HepG2 (cell line): ENCODE data around the gene CDCA4. TPM values are rescaled to one million over a fixed set of nuclear protein-coding genes. Genes with fewer than 3 reads are reported as not detected.

Source experiments
- ATAC-seq: fragments of 200-7000 bp; cut with Tn5 transposase; 3 replicates; pipeline ENCODE4 v1.9.1; 2020; ENCODE audit warnings: mild to moderate bottlenecking, moderate library complexity
- BruUV-seq: library from RNA; stranded (reverse); fragments of 400-500 nt; replicated peaks from 2 replicates; lab custom pipeline; 2021; lab: Mats Ljungman, UMichigan
- CTCF ChIA-PET: fragments of 300-600 bp; formaldehyde crosslinking; extraction: SDS; loops from one replicate; lab custom pipeline; 2021; ENCODE audit warnings: low total read pairs, inconsistent platforms, low intra/inter-chr PET ratio; lab: Yijun Ruan, JAX
- POLR2A ChIA-PET: fragments of 350-600 bp; sonication (Branson Sonifier 250); formaldehyde crosslinking; loops from one replicate; lab custom pipeline; 2020; ENCODE audit warnings: antibody characterized with exemption, inconsistent platforms; lab: Yijun Ruan, JAX
- DNase-seq: peaks from one replicate; pipeline ENCODE4 v3.0.0-alpha.2; 2015; ENCODE audit warnings: low spot score
- FAIRE-seq: peaks from 3 replicates; lab custom pipeline; 2011; peaks lifted over from hg19 to GRCh38; lab: Jason Lieb, UNC
- H2AFZ ChIP-seq: one replicate; pipeline ENCODE4 v1.6.1; 2011; ENCODE audit warnings: low read length, inconsistent platforms
- H3K27ac ChIP-seq: fragments of 300-600 bp; 3 replicates; pipeline ENCODE4 v1.8.0; 2011; ENCODE audit warnings: mixed run types, mild to moderate bottlenecking, mixed read lengths, low read length, inconsistent platforms; ENCODE audit not compliant: insufficient read depth; ENCODE audit errors: extremely low read length
- H3K27me3 ChIP-seq, 2 experiments: fragments of 200-600 bp in 1 of 2; 2 replicates in 1 of 2; 3 replicates in 1 of 2; pipeline versions ENCODE4 v1.6.0 to v1.8.0; 2011; ENCODE audit warnings: low read length in 2 of 2, mild to moderate bottlenecking in 2 of 2, moderate library complexity in 2 of 2, inconsistent platforms in 1 of 2; ENCODE audit not compliant: insufficient read depth in 2 of 2, control insufficient read depth in 1 of 2
- H3K36me3 ChIP-seq, 2 experiments: fragments of 200-600 bp in 1 of 2; replicated peaks in 1 of 2; 2 replicates in 1 of 2; 3 replicates in 1 of 2; pipeline versions ENCODE4 v1.5.1 to v1.8.0; 2011; ENCODE audit warnings: low read length in 2 of 2, inconsistent platforms in 1 of 2; ENCODE audit not compliant: insufficient read depth in 2 of 2, control insufficient read depth in 1 of 2
- H3K4me1 ChIP-seq: 2 replicates; pipeline ENCODE4 v1.5.1; 2012; ENCODE audit warnings: low read length, inconsistent platforms; ENCODE audit not compliant: insufficient read depth
- H3K4me2 ChIP-seq: 2 replicates; pipeline ENCODE4 v1.6.0; 2011; ENCODE audit warnings: low read depth, low read length, inconsistent platforms
- H3K4me3 ChIP-seq, 3 experiments: fragments of 200-600 bp in 1 of 3; sonication (generic), shearing (Covaris generic) in 1 of 3; replicated peaks in 1 of 3; 2 replicates each; pipeline ENCODE4 v1.5.1; 2011 to 2016; ENCODE audit warnings: low read length in 3 of 3, inconsistent platforms in 2 of 3, low read depth in 2 of 3, mild to moderate bottlenecking in 2 of 3, control low read depth in 1 of 3, mixed read lengths in 1 of 3; ENCODE audit not compliant: insufficient read depth in 1 of 3
- H3K79me2 ChIP-seq: one replicate; pipeline ENCODE4 v1.6.1; 2011; ENCODE audit warnings: low read length, inconsistent platforms; ENCODE audit not compliant: insufficient read depth
- H3K9ac ChIP-seq: 2 replicates; pipeline ENCODE4 v1.6.0; 2011; ENCODE audit warnings: mild to moderate bottlenecking, low read depth, low read length, inconsistent platforms; ENCODE audit not compliant: insufficient read depth
- H3K9me3 ChIP-seq: 2 replicates; pipeline ENCODE4 v1.5.1; 2012; ENCODE audit warnings: mild to moderate bottlenecking, low read length
- H4K20me1 ChIP-seq: 2 replicates; pipeline ENCODE4 v1.6.0; 2011; ENCODE audit warnings: inconsistent platforms, mild to moderate bottlenecking, low read length, moderate library complexity; ENCODE audit not compliant: insufficient read depth
- BHLHE40 ChIP-seq: IDR thresholded peaks from 2 replicates; pipeline ENCODE4 v1.6.1; 2011; ENCODE audit warnings: low read length, improper control_type of control experiment
- CAMTA2 ChIP-seq: sonication (generic); formaldehyde crosslinking; IDR thresholded peaks from 2 replicates; pipeline ENCODE4 v1.4.0; 2020; ENCODE audit warnings: mild to moderate bottlenecking, missing genetic modification reagents, borderline replicate concordance
- GPN1 ChIP-seq: sonication (generic); formaldehyde crosslinking; IDR thresholded peaks from 2 replicates; pipeline ENCODE4 v1.5.1; 2020; ENCODE audit warnings: missing genetic modification reagents, borderline replicate concordance
- HOXA5 ChIP-seq: sonication (generic); formaldehyde crosslinking; IDR thresholded peaks from 2 replicates; pipeline ENCODE4 v1.4.0; 2020; ENCODE audit warnings: missing genetic modification reagents
- MAFK ChIP-seq, 2 experiments: IDR thresholded peaks in 1 of 2; conservative IDR thresholded peaks in 1 of 2; 2 replicates each; pipeline ENCODE4 v1.6.1; 2011; ENCODE audit warnings: improper control_type of control experiment in 2 of 2, low read length in 2 of 2
- MYC ChIP-seq: sonication (generic); formaldehyde crosslinking; IDR thresholded peaks from 2 replicates; pipeline ENCODE4 v1.9.0; 2021; ENCODE audit warnings: missing genetic modification reagents, borderline replicate concordance
- SOX5 ChIP-seq: IDR thresholded peaks from 2 replicates; pipeline ENCODE4 v1.6.1; 2016; ENCODE audit warnings: borderline replicate concordance
- TEAD3 ChIP-seq: optimal IDR thresholded peaks from 2 replicates; pipeline ENCODE3; 2016; ENCODE audit warnings: borderline replicate concordance
- THYN1 ChIP-seq: sonication (generic); formaldehyde crosslinking; IDR thresholded peaks from 2 replicates; pipeline ENCODE4 v1.8.1; 2023; ENCODE audit warnings: low read depth, mild to moderate bottlenecking, moderate library complexity, missing genetic modification reagents, borderline replicate concordance
- ZBTB8A ChIP-seq: sonication (generic); formaldehyde crosslinking; IDR thresholded peaks from 2 replicates; pipeline ENCODE4 v1.4.0; 2020; ENCODE audit warnings: mild to moderate bottlenecking, low read depth, missing genetic modification reagents, borderline replicate concordance
- ZNF607 ChIP-seq: sonication (generic); formaldehyde crosslinking; IDR thresholded peaks from 2 replicates; pipeline ENCODE4 v1.5.1; 2020; ENCODE audit warnings: missing genetic modification reagents, mild to moderate bottlenecking, borderline replicate concordance
- WGBS: methylation state at CpG from one replicate; pipeline ENCODE4 v1.1.6; 2017; ENCODE audit warnings: low lambda C conversion rate; 5-methylcytosine and 5-hydroxymethylcytosine counted together
- in situ Hi-C: cut with HindIII; loops from 2 replicates; pipeline ENCODE4 v1.10.0; 2017; ENCODE audit warnings: low pct_unique_long_range_greater_than_20kb; ENCODE audit not compliant: extremely low pct_ligation_motif_present
- intact Hi-C: fragments of 100-400 bp; cut with micrococcal nuclease; formaldehyde crosslinking; loops from one replicate; pipeline ENCODE4 v1.10.0; 2022; ENCODE audit not compliant: unreplicated experiment
- polyA plus RNA-seq, 8 experiments: library from polyadenylated mRNA; depleted of rRNA in 3 of 8; stranded (reverse) in 7 of 8; unstranded in 1 of 8; fragments of >200 nt; fragmentation: Illumina TruSeq in 4 of 8; extraction: Trizol in 4 of 8; gene quantifications; 2 replicates each; pipeline versions ENCODE4 v1.2.1 to v1.2.3, GENCODE V29; 2011 to 2016; ENCODE audit warnings: low read depth in 4 of 8, missing spikeins in 1 of 8, mixed read lengths in 1 of 8; ENCODE audit not compliant: insufficient read depth in 1 of 8
- total RNA-seq, 5 experiments: library from RNA; depleted of rRNA; stranded (reverse); fragments of >200 nt; fragmentation: Illumina TruSeq; extraction: Trizol; gene quantifications; 2 replicates each; pipeline ENCODE4 v1.2.3, GENCODE V29; 2016; ENCODE audit warnings: low read depth in 1 of 5
- TF ChIP-seq, protein P1 (sequence below): IDR thresholded peaks from 2 replicates; pipeline ENCODE4 v1.6.1; 2018; ENCODE audit warnings: missing genetic modification reagents, mild to moderate bottlenecking, missing compliant biosample characterization

The CDCA4 gene
- total and polyA plus RNA-seq, 2 of the 13 experiments (the other 11 are each of a cell fraction or from before 2014, with no cell fraction given), result 19.7 to 43.1 TPM

DNA sequence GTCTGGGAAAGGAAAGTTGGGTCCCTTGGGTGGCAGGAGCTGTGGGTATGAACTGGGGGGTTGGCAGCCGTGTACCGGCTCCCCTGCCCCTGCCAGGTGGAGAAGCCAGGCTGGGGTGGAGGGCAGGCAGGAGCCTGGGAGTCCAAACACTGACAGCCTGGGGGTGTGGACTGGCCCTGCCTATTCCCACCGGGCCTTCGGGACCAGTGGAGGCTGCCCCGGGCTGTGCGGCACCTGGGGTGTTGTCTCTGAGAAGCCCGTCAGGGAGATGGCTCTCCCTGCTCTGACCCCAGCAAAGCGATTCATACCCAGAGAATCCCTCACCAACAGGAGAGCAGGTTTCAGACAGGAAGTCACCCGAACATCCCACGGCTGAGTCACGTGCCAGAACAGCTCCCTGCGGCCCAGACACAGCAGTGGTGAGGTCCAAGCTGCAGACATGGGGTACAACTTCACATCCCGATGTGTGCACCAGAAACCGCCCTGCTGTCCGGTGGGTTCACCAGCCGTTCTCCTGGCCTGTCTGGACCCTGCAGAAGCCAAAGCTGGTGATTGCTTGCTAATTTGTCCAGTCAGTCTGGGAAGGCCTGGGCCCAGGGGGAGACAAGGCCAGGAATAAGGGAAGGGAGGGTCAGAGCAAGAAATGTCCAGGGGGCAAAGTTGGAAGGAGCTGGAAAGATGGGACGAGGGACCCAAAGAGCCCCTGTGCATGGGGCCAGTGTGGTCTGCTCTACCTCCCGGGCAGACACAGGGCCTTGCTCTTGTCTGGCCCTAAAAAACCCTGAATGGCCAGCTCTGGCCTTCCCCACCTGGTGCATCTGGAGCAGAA lies 46.5 kb upstream of the CDCA4 start:
- H3K27ac ChIP-seq, result no peak overlapping the region
- ChIA-PET CTCF (no interaction called here), POLR2A (no interaction called here)
- no peaks in the 10 kb centered on the region for H3K36me3 ChIP-seq
- no peaks in the 10 kb centered on the region for H4K20me1 ChIP-seq
- intact Hi-C loops (no loop called here), in situ Hi-C loops (no loop called here)
- no peak for TF ChIP-seq SOX5 (CRISPR knock-in tag)
- TF ChIP-seq BHLHE40, result peak; percentile 59
- no peak for TF ChIP-seq CAMTA2
- WGBS, result 24% methylated on average over 8 of the region's 18 CpGs
- no peak for DNase-seq
- H3K4me2 ChIP-seq, result no peak overlapping the region
- H3K9me3 ChIP-seq, result no peaks in the 10 kb centered on the region
- no peak overlapping the region for H3K4me3 ChIP-seq
- H3K79me2 ChIP-seq, result no peaks in the 10 kb centered on the region
- H3K9ac ChIP-seq, result no peak overlapping the region
- ATAC-seq, result no peak; the same call in 1 of the 3 replicates
- peaks cover 13% of the 10 kb centered on the region for H3K4me1 ChIP-seq
- peaks cover 8 to 45% of the 10 kb centered on the region in 2 experiments; a peak in 4 of 5 replicates for H3K27me3 ChIP-seq
- no peak for FAIRE-seq
- no peak overlapping the region for H2AFZ ChIP-seq
- BruUV-seq, result no TSS peak

DNA sequence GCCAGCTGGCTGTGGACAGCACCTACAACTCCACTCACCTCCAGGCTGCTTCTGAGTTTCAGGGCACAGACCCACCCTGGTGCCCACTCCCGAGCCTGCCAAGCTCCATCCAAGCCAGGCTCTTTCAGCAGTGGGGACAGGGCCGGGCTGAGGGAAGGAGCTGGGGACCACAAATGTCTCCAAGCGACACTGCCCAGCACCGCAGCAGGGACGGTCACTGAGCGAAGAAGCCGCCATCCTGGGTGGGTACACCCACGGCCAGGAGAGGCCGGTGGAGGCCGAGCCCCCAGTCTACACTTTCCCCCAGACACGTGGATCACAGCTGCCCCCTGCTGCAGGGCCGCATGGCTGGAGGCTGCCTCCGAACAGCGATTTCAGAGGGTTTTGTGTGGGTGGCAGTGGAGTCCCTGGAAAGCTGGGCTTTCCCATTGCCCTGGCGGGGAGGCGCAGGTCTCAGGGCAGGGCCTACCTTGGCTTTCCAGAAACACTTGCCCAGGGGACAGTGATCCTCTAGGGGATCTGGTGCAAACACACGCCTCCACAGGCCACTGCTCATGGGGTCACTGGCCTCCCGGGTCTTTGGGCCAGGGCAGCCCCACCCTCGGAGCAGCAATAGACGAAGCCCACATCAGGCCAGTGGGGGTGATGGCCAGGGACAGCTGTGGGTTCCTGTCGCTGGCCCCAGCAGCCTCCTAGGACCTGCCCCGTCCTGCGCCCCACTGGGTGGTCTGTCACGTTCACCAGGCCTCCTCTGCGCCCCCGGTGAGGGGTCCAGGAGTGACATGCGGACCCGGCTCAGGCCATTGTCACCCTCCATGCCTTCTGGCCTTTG lies 45.6 kb upstream of the CDCA4 start:
- Histone ChIP-seq H2AFZ (no peak overlapping the region), H3K9me3 (no peaks in the 10 kb centered on the region), H3K36me3 (no peaks in the 10 kb centered on the region), H4K20me1 (no peaks in the 10 kb centered on the region), H3K27ac (no peak overlapping the region), H3K4me2 (no peak overlapping the region), H3K27me3 (peaks cover 7 to 38% of the 10 kb centered on the region in 2 experiments; a peak in 4 of 5 replicates), H3K4me1 (peaks cover 13% of the 10 kb centered on the region), H3K9ac (no peak overlapping the region), H3K4me3 (no peak overlapping the region), H3K79me2 (no peaks in the 10 kb centered on the region)
- ChIA-PET POLR2A (no interaction called here), CTCF (no interaction called here)
- DNase-seq (no peak), FAIRE-seq (no peak), ATAC-seq (no peak)
- intact Hi-C loops, result no loop called here
- BruUV-seq, result no TSS peak
- in situ Hi-C loops, result no loop called here
- WGBS, result no CpG with 5 or more reads among the region's 28 CpGs
- TF ChIP-seq ZBTB8A (CRISPR knock-in tag) (no peak), MYC (no peak), ZNF607 (no peak), THYN1 (no peak), MAFK (conservative IDR thresholded peaks at IDR 0.05 in 1 of 2, IDR thresholded peaks at IDR 0.05 in 1 of 2; ENCODE audit: low read length in 2 of 2) (no peak), TEAD3 (CRISPR knock-in tag) (no peak), HOXA5 (CRISPR knock-in tag) (no peak), GPN1 (CRISPR knock-in tag) (no peak)
- TF ChIP-seq, protein P1, sequence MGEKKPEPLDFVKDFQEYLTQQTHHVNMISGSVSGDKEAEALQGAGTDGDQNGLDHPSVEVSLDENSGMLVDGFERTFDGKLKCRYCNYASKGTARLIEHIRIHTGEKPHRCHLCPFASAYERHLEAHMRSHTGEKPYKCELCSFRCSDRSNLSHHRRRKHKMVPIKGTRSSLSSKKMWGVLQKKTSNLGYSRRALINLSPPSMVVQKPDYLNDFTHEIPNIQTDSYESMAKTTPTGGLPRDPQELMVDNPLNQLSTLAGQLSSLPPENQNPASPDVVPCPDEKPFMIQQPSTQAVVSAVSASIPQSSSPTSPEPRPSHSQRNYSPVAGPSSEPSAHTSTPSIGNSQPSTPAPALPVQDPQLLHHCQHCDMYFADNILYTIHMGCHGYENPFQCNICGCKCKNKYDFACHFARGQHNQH, result no peak
